Spleen (tissue), 11 donors: Measurements from ENCODE around the gene RCCD1. TPM values are rescaled to one million over a fixed set of nuclear protein-coding genes. Genes with fewer than 3 reads are reported as not detected.

Experiments
- DNase-seq: peaks from one replicate; pipeline ENCODE4 v3.0.0-alpha.2; 2020
- H3K27ac ChIP-seq, 8 donors: fragments of 200-600 bp; sonication (generic) in 7 of 8; 1 replicate in 4 of 8; 2 replicates in 4 of 8; pipeline versions ENCODE4 v1.5.0 to v1.8.0; 2016 to 2021; ENCODE audit warnings: inconsistent platforms in 4 of 8, mild to moderate bottlenecking in 4 of 8, moderate library complexity in 1 of 8
- H3K27me3 ChIP-seq, 7 donors: fragments of 200-600 bp; sonication (generic) in 6 of 7; replicated peaks in 1 of 7; 1 replicate in 4 of 7; 2 replicates in 3 of 7; pipeline versions ENCODE4 v1.5.0 to v1.8.0; 2016 to 2021; ENCODE audit warnings: inconsistent platforms in 3 of 7, mild to moderate bottlenecking in 1 of 7
- H3K36me3 ChIP-seq, 6 donors: fragments of 200-600 bp; sonication (generic) in 5 of 6; 1 replicate in 4 of 6; 2 replicates in 2 of 6; pipeline versions ENCODE4 v1.5.0 to v1.8.0; 2016 to 2021; ENCODE audit warnings: inconsistent platforms in 2 of 6
- H3K4me1 ChIP-seq, 6 donors: fragments of 200-600 bp; sonication (generic) in 5 of 6; 1 replicate in 3 of 6; 2 replicates in 3 of 6; pipeline versions ENCODE4 v1.5.0 to v1.8.0; 2016 to 2021; ENCODE audit warnings: inconsistent platforms in 3 of 6
- H3K4me3 ChIP-seq, 8 donors: fragments of 200-600 bp; sonication (generic) in 7 of 8; 1 replicate in 4 of 8; 2 replicates in 4 of 8; pipeline versions ENCODE4 v1.5.0 to v1.8.0; 2016 to 2021; ENCODE audit warnings: inconsistent platforms in 4 of 8, mild to moderate bottlenecking in 4 of 8, moderate library complexity in 2 of 8
- H3K9me3 ChIP-seq, 8 donors: fragments of 200-600 bp; sonication (generic) in 7 of 8; 1 replicate in 4 of 8; 2 replicates in 4 of 8; pipeline versions ENCODE4 v1.5.0 to v1.8.0; 2016 to 2021; ENCODE audit warnings: inconsistent platforms in 4 of 8
- CTCF ChIP-seq, 11 experiments: fragments of 200-600 bp in 7 of 11; fragments of 450-650 bp in 4 of 11; sonication (generic) in 4 of 11; IDR thresholded peaks in 8 of 11; conservative IDR thresholded peaks in 3 of 11; 1 replicate in 7 of 11; 2 replicates in 4 of 11; pipeline versions ENCODE4 v1.4.0 to v1.8.0; 2016 to 2021; ENCODE audit warnings: antibody characterized with exemption in 11 of 11, inconsistent platforms in 4 of 11, mild to moderate bottlenecking in 1 of 11
- POLR2A ChIP-seq, 3 donors: fragments of 450-650 bp; IDR thresholded peaks; one replicate each; pipeline ENCODE4 v1.5.1; 2017; ENCODE audit warnings: antibody characterized with exemption in 3 of 3, mild to moderate bottlenecking in 1 of 3
- POLR2AphosphoS5 ChIP-seq, 3 donors: sonication (generic); formaldehyde crosslinking; IDR thresholded peaks; one replicate each; pipeline ENCODE4 v1.5.1; 2017; ENCODE audit warnings: antibody characterized with exemption in 3 of 3
- WGBS, 5 donors: extraction: QIAGEN DNeasy Blood & Tissue Kit in 3 of 5; methylation state at CpG; one replicate each; pipeline versions ENCODE4 v1.1.5 to v1.1.7; 2013 to 2018; 5-methylcytosine and 5-hydroxymethylcytosine counted together
- intact Hi-C: fragments of 100-400 bp; cut with DNase I; formaldehyde crosslinking; loops from one replicate; pipeline ENCODE4 v1.15.0; 2023; ENCODE audit warnings: low total_unique reads
- polyA plus RNA-seq, 3 donors: library from polyadenylated mRNA; stranded (reverse); fragments of 200-250 nt; gene quantifications; one replicate each; pipeline ENCODE4 v1.2.1, GENCODE V29; 2013
- total RNA-seq, 7 donors: library from RNA; depleted of rRNA in 3 of 7; stranded (reverse); fragments of >200 nt in 3 of 7; fragmentation: NEBNext Ultra II Directional in 4 of 7; extraction: Animal tissue kit (Norgen Biotek cat#: 25700) in 4 of 7; gene quantifications; one replicate each; pipeline versions ENCODE4 v1.1.0 to v1.2.1, GENCODE V29; 2016 to 2021
- donor health status: healthy with polysubstance abuse.
- donor health status: DM: no; HTN: no; CAD: no; lungs with moderate emphysema.
- donor health status: DM: no; HTN: no; CAD: no.
- donor health status: Bipolar disorder and iron deficiency.
- donor health status: healthy.
- donor health status: DM: no; HTN: no; CAD: no.
- donor health status: DM: yes; HTN: yes; CAD: no.

The RCCD1 gene
- total and polyA plus RNA-seq, 10 donors = 3.6 to 11.4 (median 8.5) TPM

GRCh38 chr15:90988296-90988695 lies 33.6 kb downstream of the RCCD1 start:
- no peaks in the 10 kb centered on the region for H3K9me3 ChIP-seq
- no peaks in the 10 kb centered on the region for H3K27me3 ChIP-seq
- WGBS, 5 donors = 17 to 50% (median 26%) methylated on average over 6 of the region's 6 CpGs
- H3K4me3 ChIP-seq = no peak overlapping the region
- DNase-seq = no peak
- intact Hi-C loops = no loop called here
- TF ChIP-seq CTCF (IDR thresholded peaks at IDR 0.05 in 8 of 11, conservative IDR thresholded peaks at IDR 0.05 in 3 of 11) (no peak), POLR2A (IDR thresholded peaks at IDR 0.05) (no peak), POLR2AphosphoS5 (IDR thresholded peaks at IDR 0.05) (peak in 1 of 3 donors; percentile 54)
- peaks cover 0 to 41% (median 17%) of the 10 kb centered on the region in 6 donors for H3K4me1 ChIP-seq
- H3K36me3 ChIP-seq = peaks cover 0 to 13% (median 0%) of the 10 kb centered on the region in 6 donors
- H3K27ac ChIP-seq = peak overlapping the region in 2 of 8 donors; percentile 10 to 13

- no peaks in the 10 kb centered on the region for H3K9me3 ChIP-seq
- H3K27me3 ChIP-seq = no peaks in the 10 kb centered on the region
- peak overlapping the region in 1 of 8 donors; percentile 13 for H3K27ac ChIP-seq
- H3K36me3 ChIP-seq = peaks cover 0 to 4% (median 0%) of the 10 kb centered on the region in 6 donors
- peaks cover 0 to 48% (median 24%) of the 10 kb centered on the region in 6 donors for H3K4me1 ChIP-seq
- TF ChIP-seq CTCF (IDR thresholded peaks at IDR 0.05 in 8 of 11, conservative IDR thresholded peaks at IDR 0.05 in 3 of 11) (no peak), POLR2AphosphoS5 (IDR thresholded peaks at IDR 0.05) (no peak), POLR2A (IDR thresholded peaks at IDR 0.05) (no peak)
- no peak overlapping the region for H3K4me3 ChIP-seq
- intact Hi-C loops = no loop called here
- WGBS, 5 donors = 68 to 83% (median 70%) methylated on average over 7 of the region's 7 CpGs
- DNase-seq = no peak
These were observed 34.5 kb downstream of the RCCD1 start for GRCh38 chr15:90989040-90989768.

- H3K27me3 ChIP-seq = no peaks in the 10 kb centered on the region
- H3K36me3 ChIP-seq = no peaks in the 10 kb centered on the region
- H3K27ac ChIP-seq = no peak overlapping the region
- 98 to 99% (median 98%) methylated on average over 4 of the region's 4 CpGs for WGBS, 5 donors
- DNase-seq = no peak
- H3K9me3 ChIP-seq = no peaks in the 10 kb centered on the region
- peaks cover 0 to 56% (median 27%) of the 10 kb centered on the region in 6 donors for H3K4me1 ChIP-seq
- H3K4me3 ChIP-seq = no peak overlapping the region
- TF ChIP-seq CTCF (IDR thresholded peaks at IDR 0.05 in 8 of 11, conservative IDR thresholded peaks at IDR 0.05 in 3 of 11) (no peak), POLR2AphosphoS5 (IDR thresholded peaks at IDR 0.05) (no peak), POLR2A (IDR thresholded peaks at IDR 0.05) (no peak)
- intact Hi-C loops = no loop called here
These were observed 35.8 kb downstream of the RCCD1 start for GRCh38 chr15:90990446-90990845.

DNA sequence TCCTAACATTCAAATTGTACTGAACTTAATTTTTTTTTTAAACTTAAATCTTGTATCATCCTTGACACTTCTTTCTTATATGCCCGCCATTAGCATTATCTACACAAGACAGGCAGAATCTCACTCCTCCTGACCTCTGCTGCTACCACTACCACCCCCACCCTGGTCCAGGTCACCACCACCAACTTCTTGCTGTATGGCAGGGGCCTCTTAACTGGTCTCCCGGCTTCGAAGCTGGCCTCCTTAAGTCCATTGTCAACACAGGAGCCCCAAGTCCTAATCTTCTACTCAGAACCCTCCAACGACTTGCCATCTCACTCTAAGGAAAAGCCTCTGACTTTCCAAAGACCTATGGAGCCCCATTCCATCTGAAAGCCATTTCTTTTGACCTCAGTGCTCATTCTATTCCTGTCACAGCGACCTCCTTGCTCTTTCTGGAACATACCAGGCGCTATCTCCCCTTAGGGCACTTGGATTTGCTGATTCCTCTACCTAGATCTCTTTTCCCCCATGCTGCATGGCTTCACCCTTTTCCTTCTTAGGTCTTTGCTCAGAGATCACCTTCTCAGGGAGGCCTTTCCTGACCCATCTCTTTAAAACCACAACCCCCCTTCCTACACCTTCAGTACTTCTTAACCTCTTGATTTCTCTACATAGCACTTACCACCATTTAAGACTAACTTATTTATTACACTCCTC lies 37.1 kb downstream of the RCCD1 start:
- H3K27me3 ChIP-seq = no peaks in the 10 kb centered on the region
- TF ChIP-seq CTCF (IDR thresholded peaks at IDR 0.05 in 8 of 11, conservative IDR thresholded peaks at IDR 0.05 in 3 of 11) = no peak
- no peak for TF ChIP-seq POLR2AphosphoS5 (IDR thresholded peaks at IDR 0.05)
- no peak for TF ChIP-seq POLR2A (IDR thresholded peaks at IDR 0.05)
- H3K4me3 ChIP-seq = no peak overlapping the region
- H3K27ac ChIP-seq = no peak overlapping the region
- 92 to 98% (median 95%) methylated on average over 6 of the region's 6 CpGs for WGBS, 5 donors
- intact Hi-C loops = no loop called here
- H3K9me3 ChIP-seq = no peaks in the 10 kb centered on the region
- H3K4me1 ChIP-seq = peaks cover 0 to 57% (median 28%) of the 10 kb centered on the region in 6 donors
- peaks cover 0 to 2% (median 0%) of the 10 kb centered on the region in 6 donors for H3K36me3 ChIP-seq
- no peak for DNase-seq
